ENCODE data around the gene F8.

GRCh38 chrX:154802947-154803346, 219.6 kb downstream of the F8 start:
- no peak for TF ChIP-seq EZH2 (IDR thresholded peaks at IDR 0.05; ENCODE audit: borderline replicate concordance, low read length)
- TF ChIP-seq, protein P1, sequence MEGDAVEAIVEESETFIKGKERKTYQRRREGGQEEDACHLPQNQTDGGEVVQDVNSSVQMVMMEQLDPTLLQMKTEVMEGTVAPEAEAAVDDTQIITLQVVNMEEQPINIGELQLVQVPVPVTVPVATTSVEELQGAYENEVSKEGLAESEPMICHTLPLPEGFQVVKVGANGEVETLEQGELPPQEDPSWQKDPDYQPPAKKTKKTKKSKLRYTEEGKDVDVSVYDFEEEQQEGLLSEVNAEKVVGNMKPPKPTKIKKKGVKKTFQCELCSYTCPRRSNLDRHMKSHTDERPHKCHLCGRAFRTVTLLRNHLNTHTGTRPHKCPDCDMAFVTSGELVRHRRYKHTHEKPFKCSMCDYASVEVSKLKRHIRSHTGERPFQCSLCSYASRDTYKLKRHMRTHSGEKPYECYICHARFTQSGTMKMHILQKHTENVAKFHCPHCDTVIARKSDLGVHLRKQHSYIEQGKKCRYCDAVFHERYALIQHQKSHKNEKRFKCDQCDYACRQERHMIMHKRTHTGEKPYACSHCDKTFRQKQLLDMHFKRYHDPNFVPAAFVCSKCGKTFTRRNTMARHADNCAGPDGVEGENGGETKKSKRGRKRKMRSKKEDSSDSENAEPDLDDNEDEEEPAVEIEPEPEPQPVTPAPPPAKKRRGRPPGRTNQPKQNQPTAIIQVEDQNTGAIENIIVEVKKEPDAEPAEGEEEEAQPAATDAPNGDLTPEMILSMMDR (IDR thresholded peaks at IDR 0.05; ENCODE audit: low read length): no peak
